Brain microvascular endothelial cell (primary cell): Measurements from ENCODE around the gene RPL18.

Experiments
- DNase-seq: peaks from one replicate; pipeline ENCODE4 v3.0.0-alpha.2; 2020
- H3K27ac ChIP-seq: fragments of 250-450 bp; sonication (Bioruptor Pico); 2 replicates; pipeline ENCODE4 v1.5.1; 2020; ENCODE audit warnings: mild to moderate bottlenecking, moderate library complexity
- H3K27me3 ChIP-seq: fragments of 250-450 bp; sonication (Bioruptor Pico); replicated peaks from 2 replicates; pipeline ENCODE4 v1.5.1; 2020; ENCODE audit warnings: mild to moderate bottlenecking
- H3K36me3 ChIP-seq: fragments of 250-450 bp; sonication (Bioruptor Pico); replicated peaks from 2 replicates; pipeline ENCODE4 v1.5.1; 2020; ENCODE audit warnings: mild to moderate bottlenecking
- H3K4me3 ChIP-seq: 2 replicates; pipeline ENCODE4 v1.5.1; 2011; ENCODE audit warnings: low read depth, mild to moderate bottlenecking, control low read depth, low read length, moderate library complexity
- in situ Hi-C: cut with HindIII; loops from 2 replicates; pipeline ENCODE4 v1.10.0; 2017; ENCODE audit warnings: low sequenced_read_pairs, low pct_ligation_motif_present
- TF ChIP-seq, protein P1 (sequence below): IDR thresholded peaks from 2 replicates; pipeline ENCODE4 v1.5.1; 2011; ENCODE audit warnings: low read depth, mild to moderate bottlenecking, moderate library complexity, low read length, control low read depth, inconsistent platforms; ENCODE audit errors: missing control alignments

RPL18 gene

DNA sequence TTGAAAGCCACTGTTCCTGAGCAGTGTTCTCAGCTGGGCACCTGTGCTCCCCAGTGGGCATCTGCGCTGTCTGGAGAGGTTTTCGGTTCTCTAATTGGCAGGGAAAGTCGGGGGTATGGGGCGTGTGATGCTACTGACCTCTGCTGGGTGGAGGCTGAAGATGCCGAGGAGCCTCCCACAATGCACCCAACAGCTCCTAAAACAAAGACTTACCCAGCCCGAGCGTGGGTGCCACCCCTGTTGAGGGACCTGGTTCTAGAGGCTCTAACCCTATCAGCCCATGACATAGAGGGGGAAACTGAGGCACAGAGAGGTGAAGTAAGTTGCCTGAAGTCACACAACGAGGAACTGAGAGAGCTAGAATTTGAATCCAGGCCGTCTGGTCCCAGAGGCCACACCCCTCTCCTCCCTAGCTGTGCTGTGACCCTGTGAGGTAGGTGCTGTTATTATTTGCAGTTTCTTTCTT, 10.1 kb downstream of the RPL18 start:
- DNase-seq: peak; percentile 33
- no peaks in the 10 kb centered on the region for H3K36me3 ChIP-seq
- no peaks in the 10 kb centered on the region for H3K27me3 ChIP-seq
- in situ Hi-C loops: no loop called here
- no peak overlapping the region for H3K4me3 ChIP-seq
- no peak overlapping the region for H3K27ac ChIP-seq
- TF ChIP-seq, protein P1, sequence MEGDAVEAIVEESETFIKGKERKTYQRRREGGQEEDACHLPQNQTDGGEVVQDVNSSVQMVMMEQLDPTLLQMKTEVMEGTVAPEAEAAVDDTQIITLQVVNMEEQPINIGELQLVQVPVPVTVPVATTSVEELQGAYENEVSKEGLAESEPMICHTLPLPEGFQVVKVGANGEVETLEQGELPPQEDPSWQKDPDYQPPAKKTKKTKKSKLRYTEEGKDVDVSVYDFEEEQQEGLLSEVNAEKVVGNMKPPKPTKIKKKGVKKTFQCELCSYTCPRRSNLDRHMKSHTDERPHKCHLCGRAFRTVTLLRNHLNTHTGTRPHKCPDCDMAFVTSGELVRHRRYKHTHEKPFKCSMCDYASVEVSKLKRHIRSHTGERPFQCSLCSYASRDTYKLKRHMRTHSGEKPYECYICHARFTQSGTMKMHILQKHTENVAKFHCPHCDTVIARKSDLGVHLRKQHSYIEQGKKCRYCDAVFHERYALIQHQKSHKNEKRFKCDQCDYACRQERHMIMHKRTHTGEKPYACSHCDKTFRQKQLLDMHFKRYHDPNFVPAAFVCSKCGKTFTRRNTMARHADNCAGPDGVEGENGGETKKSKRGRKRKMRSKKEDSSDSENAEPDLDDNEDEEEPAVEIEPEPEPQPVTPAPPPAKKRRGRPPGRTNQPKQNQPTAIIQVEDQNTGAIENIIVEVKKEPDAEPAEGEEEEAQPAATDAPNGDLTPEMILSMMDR: peak; percentile 72

DNA sequence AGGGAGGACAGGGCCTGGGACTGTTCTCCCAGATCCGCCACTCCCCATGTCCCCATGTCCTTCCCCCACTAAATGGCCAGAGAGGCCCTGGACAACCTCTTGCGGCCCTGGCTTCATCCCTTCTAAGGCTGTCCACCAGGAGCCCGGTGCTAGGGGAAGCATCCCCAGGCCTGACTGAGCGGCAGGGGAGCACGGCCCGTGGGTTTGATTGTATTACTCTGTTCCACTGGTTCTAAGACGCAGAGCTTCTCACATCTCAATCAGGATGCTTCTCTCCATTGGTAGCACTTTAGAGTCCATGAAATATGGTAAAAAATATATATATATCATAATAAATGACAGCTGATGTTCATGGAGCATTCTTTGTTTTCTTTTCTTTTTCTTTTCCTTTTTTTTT, 11.6 kb downstream of the RPL18 start:
- Histone ChIP-seq H3K27ac (no peak overlapping the region), H3K27me3 (no peaks in the 10 kb centered on the region)
- in situ Hi-C loops: no loop called here

GRCh38 chr19:48606463-48607358, 12.3 kb downstream of the RPL18 start, which contains the start of gene SPACA4:
Gene SPACA4, plus strand, starts transcription at chr19:48606742. Its CDS starts 237 bp downstream, at chr19:48606979.
- in situ Hi-C loops: no loop called here
- TF ChIP-seq, protein P1: no peak
- H3K4me3 ChIP-seq: no peak within 1 kb of the TSS
- H3K27me3 ChIP-seq: no peaks in the 10 kb centered on the region
- no peak for DNase-seq
- H3K36me3 ChIP-seq: no peaks in the 10 kb centered on the region
- H3K27ac ChIP-seq: no peak within 1 kb of the TSS

More for the DNA sequence above, 11.6 kb downstream of the RPL18 start:
- DNase-seq: no peak
- H3K4me3 ChIP-seq: no peak overlapping the region
- TF ChIP-seq, protein P1: no peak
- H3K36me3 ChIP-seq: no peaks in the 10 kb centered on the region

GRCh38 chr19:48603850-48604249, 15.1 kb downstream of the RPL18 start:
- in situ Hi-C loops: no loop called here
- no peak overlapping the region for H3K27ac ChIP-seq
- TF ChIP-seq, protein P1: no peak
- no peaks in the 10 kb centered on the region for H3K27me3 ChIP-seq
- H3K36me3 ChIP-seq: no peaks in the 10 kb centered on the region
- no peak overlapping the region for H3K4me3 ChIP-seq
- no peak for DNase-seq

DNA sequence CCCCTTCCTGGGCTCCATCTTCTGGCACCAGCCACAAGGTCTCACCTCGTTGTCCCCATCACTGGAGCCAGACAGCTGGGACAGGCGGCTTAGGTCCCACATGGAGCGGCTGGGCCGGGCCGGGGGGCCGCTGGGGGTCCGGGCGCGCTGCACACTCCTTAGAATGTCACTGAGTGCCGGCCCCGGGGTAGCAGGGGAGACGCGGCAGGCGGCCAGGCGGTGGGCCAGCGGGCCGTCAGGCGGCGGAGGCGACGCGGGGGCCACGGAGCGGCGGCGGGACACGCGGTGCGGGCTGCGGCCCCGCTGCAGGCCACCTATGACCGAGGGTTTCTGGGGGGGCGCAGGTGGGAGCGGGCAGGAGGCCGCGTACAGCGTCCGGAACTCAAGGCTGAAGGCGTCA, 15.5 kb downstream of the RPL18 start:
- Histone ChIP-seq H3K4me3 (no peak overlapping the region), H3K27me3 (no peaks in the 10 kb centered on the region), H3K36me3 (no peaks in the 10 kb centered on the region), H3K27ac (no peak overlapping the region)
- in situ Hi-C loops: no loop called here
- TF ChIP-seq, protein P1: no peak
- DNase-seq: no peak
